ENCODE results near the gene CTBP1.

Gene CTBP1

DNA sequence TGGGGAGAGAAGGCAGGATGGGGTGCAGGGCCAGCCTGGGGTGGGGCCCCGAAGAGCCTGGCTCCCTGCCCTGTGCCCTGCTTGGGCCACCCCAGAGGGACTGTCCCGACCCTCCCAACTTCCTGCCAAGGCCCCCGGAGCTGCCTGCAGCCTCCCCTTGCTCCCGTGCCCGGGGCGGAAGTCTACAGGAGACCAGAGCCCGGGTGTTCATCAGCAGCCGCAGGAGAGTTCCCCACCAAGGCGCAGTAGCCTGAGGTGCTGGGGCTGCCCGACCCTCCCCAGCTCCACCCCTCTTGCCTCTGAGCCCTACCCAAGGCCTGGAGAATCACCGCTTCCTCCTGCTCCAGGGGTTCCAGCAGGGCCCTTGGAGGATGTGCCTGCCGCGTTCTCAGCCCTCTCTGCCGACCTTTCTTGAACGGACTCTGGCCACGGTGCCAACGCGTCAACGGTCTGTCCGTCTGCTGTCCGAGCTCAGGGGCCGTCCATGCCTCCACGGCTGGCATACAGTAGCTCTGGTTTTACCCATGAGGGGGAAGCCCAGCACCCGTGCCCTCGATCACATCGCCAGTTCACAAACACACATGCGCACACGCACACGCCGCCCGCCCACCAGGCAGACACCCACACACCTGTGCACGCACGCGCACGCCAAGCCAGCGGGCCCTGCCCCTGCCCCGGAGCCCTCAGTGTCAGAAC, 40.5 kb downstream of the CTBP1 start:
- H3K36me3 ChIP-seq (ENCODE audit: control insufficient read depth in 1 of 2, insufficient read depth in 2 of 2, low read length in 2 of 2): peaks cover 28 to 32% of the 10 kb centered on the region in 2 experiments
- peak overlapping the region; percentile 8 for H3K4ac ChIP-seq (ENCODE audit: low read depth, low read length)
- peak overlapping the region; percentile 9 for H2BK120ac ChIP-seq (ENCODE audit: insufficient read depth, low read length, poor library complexity)
- H4K12ac ChIP-seq (ENCODE audit: low read depth, low read length): no peak overlapping the region
- H4K91ac ChIP-seq (ENCODE audit: low read depth, low read length): peak overlapping the region; percentile 63
- H2AFZ ChIP-seq (ENCODE audit: insufficient read depth, low read length, poor library complexity): no peak overlapping the region
- WGBS (ENCODE audit: extremely low coverage, insufficient coverage, insufficient read length): no CpG with 5 or more reads among the region's 37 CpGs
- no peaks in the 10 kb centered on the region for H3K9me3 ChIP-seq (ENCODE audit: insufficient read depth, low read depth, low read length)
- H3K9ac ChIP-seq (ENCODE audit: low read length): no peak overlapping the region
- peak overlapping the region; percentile 18 for H3K14ac ChIP-seq (ENCODE audit: low read length)
- H3K23ac ChIP-seq (ENCODE audit: low read length): no peak overlapping the region
- H2BK5ac ChIP-seq (ENCODE audit: low read depth, low read length, poor library complexity): peak overlapping the region; percentile 43
- H2BK12ac ChIP-seq (ENCODE audit: low read length): peak overlapping the region; percentile 60
- peaks cover 2% of the 10 kb centered on the region for H3K79me2 ChIP-seq (ENCODE audit: control insufficient read depth, insufficient read depth, low read length, poor library complexity)
- H2AK5ac ChIP-seq (ENCODE audit: low read length): peak overlapping the region; percentile 60
- H3K4me3 ChIP-seq (ENCODE audit: low read depth, low read length): no peak overlapping the region
- H3K79me1 ChIP-seq (ENCODE audit: low read length): peaks cover 18% of the 10 kb centered on the region
- H3K18ac ChIP-seq (ENCODE audit: low read length): peak overlapping the region; percentile 20
- DNase-seq: no peak
- H3K27me3 ChIP-seq (ENCODE audit: insufficient read depth, low read length): no peaks in the 10 kb centered on the region
- peak overlapping the region; percentile 38 for H4K8ac ChIP-seq (ENCODE audit: low read depth, low read length)
- H3K4me1 ChIP-seq (ENCODE audit: control insufficient read depth in 1 of 2, insufficient read depth in 2 of 2, low read length in 2 of 2): peaks cover 26 to 31% of the 10 kb centered on the region in 2 experiments
- peak overlapping the region; percentile 88 for H3K27ac ChIP-seq (ENCODE audit: low read depth, low read length)
- H3K4me2 ChIP-seq (ENCODE audit: low read length): no peak overlapping the region

DNA sequence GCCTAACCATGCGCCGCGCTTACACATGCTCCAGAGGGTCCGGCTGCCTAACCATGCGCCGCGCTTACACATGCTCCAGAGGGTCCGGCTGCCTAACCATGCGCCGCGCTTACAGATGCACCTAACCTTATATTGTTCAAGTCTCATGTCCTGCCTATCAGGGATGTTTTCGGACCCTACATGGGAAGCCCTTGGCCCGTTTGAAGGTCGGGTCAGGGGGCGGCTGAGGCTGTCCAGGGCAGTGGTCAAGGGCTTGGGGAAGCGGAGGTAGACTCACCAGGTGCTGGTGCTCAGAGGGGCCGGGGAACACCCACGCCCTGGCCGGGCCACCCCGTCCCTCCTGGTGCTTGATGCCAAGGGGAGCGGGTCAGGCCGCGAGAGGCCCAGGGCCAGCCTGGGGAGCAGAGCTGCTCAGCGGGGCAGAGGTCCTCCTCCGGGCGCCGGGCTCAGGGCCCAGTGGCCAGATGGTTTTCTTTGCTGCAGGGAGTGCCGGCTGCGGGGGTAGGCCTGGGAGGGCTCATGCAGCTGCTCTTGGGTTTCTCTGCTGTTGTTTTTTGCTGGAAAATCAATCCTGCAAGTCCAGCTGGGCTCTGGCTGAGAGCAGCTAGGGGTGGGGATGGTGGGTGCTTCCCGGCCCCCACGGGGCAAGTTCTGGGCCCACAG, 41.2 kb downstream of the CTBP1 start:
- Histone ChIP-seq H3K4me2 (ENCODE audit: low read length) (no peak overlapping the region), H2AFZ (ENCODE audit: insufficient read depth, low read length, poor library complexity) (no peak overlapping the region), H3K18ac (ENCODE audit: low read length) (no peak overlapping the region), H3K27ac (ENCODE audit: low read depth, low read length) (no peak overlapping the region), H3K14ac (ENCODE audit: low read length) (no peak overlapping the region), H3K79me1 (ENCODE audit: low read length) (peaks cover 18% of the 10 kb centered on the region), H3K4me1 (ENCODE audit: control insufficient read depth in 1 of 2, insufficient read depth in 2 of 2, low read length in 2 of 2) (peaks cover 26 to 31% of the 10 kb centered on the region in 2 experiments), H3K79me2 (ENCODE audit: control insufficient read depth, insufficient read depth, low read length, poor library complexity) (peaks cover 2% of the 10 kb centered on the region), H3K36me3 (ENCODE audit: control insufficient read depth in 1 of 2, insufficient read depth in 2 of 2, low read length in 2 of 2) (peaks cover 21 to 25% of the 10 kb centered on the region in 2 experiments), H3K9me3 (ENCODE audit: insufficient read depth, low read depth, low read length) (no peaks in the 10 kb centered on the region), H3K9ac (ENCODE audit: low read length) (no peak overlapping the region), H2BK5ac (ENCODE audit: low read depth, low read length, poor library complexity) (no peak overlapping the region), H3K4me3 (ENCODE audit: low read depth, low read length) (no peak overlapping the region), H3K27me3 (ENCODE audit: insufficient read depth, low read length) (no peaks in the 10 kb centered on the region), H4K8ac (ENCODE audit: low read depth, low read length) (no peak overlapping the region), H4K91ac (ENCODE audit: low read depth, low read length) (no peak overlapping the region), H4K12ac (ENCODE audit: low read depth, low read length) (no peak overlapping the region), H3K4ac (ENCODE audit: low read depth, low read length) (no peak overlapping the region), H2BK12ac (ENCODE audit: low read length) (no peak overlapping the region), H2AK5ac (ENCODE audit: low read length) (no peak overlapping the region), H2BK120ac (ENCODE audit: insufficient read depth, low read length, poor library complexity) (no peak overlapping the region), H3K23ac (ENCODE audit: low read length) (no peak overlapping the region)
- no peak for DNase-seq
- WGBS (ENCODE audit: extremely low coverage, insufficient coverage, insufficient read length): no CpG with 5 or more reads among the region's 31 CpGs

DNA sequence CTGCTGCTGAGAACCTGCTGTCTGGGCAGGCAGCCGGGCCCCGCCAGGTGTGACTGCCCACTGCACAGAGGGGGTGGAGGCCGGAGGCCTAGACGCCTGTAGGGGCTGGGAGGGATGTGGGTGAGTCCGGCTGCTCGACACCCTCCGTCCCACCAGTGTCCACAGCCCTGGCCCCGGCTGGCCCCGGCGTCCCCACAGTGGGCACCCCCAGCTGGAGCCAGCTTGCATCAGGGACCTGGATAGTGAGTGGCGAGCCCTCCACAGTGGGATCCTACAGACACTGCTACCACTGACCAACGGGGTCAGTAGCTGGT, 41.8 kb downstream of the CTBP1 start:
- no peaks in the 10 kb centered on the region for H3K9me3 ChIP-seq (ENCODE audit: insufficient read depth, low read depth, low read length)
- H3K79me1 ChIP-seq (ENCODE audit: low read length): peaks cover 18% of the 10 kb centered on the region

DNA sequence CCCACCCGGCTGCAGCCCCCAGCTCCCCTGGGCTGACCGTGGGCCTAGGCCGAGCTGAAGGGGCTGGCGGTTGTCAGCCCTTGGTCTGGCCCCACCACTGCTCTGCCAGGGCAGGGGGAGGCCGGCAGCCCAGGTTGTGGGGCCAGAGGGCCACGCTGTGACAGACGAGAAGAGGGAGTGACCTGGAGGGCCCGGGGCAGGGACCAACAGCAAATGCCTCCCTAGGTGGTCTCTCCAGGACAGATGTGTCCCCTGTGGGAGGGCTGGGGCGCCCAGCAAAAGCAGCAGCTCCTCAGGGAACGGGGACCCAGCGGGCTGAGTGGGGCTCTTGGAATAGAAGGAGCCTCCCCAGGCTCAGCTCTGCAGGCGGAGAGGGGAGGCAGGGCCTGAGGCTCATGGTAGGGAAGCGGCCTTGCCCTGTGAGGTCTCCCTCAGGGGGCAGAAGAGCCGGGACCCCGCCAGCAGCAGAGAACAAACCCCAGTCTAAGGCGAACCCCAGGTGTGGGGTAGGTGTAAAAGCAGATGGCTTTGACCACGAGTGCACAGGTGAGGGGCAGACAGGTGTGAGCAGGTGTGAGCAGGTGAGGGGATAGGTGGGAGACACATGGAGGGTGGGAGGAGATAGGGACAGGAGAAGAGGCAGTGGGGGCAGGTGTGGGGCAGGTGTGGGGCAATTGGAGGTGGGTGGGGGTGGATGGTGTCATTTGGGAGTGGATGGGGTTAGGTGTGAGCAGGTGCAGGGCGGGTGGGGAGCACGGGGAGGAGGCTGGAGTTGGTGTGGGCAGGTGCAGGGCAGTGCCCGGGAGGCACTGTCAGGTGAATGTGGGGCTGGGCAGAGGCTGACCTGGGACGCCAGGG, 42.4 kb downstream of the CTBP1 start:
- H3K79me1 ChIP-seq (ENCODE audit: low read length): peaks cover 18% of the 10 kb centered on the region
- H3K18ac ChIP-seq (ENCODE audit: low read length): no peak overlapping the region
- no peak overlapping the region for H3K27ac ChIP-seq (ENCODE audit: low read depth, low read length)
- H2AFZ ChIP-seq (ENCODE audit: insufficient read depth, low read length, poor library complexity): no peak overlapping the region
- no CpG with 5 or more reads among the region's 21 CpGs for WGBS (ENCODE audit: extremely low coverage, insufficient coverage, insufficient read length)
- no peak overlapping the region for H2BK5ac ChIP-seq (ENCODE audit: low read depth, low read length, poor library complexity)
- no peaks in the 10 kb centered on the region for H3K9me3 ChIP-seq (ENCODE audit: insufficient read depth, low read depth, low read length)
- no peak overlapping the region for H2BK12ac ChIP-seq (ENCODE audit: low read length)
- peaks cover 2% of the 10 kb centered on the region for H3K79me2 ChIP-seq (ENCODE audit: control insufficient read depth, insufficient read depth, low read length, poor library complexity)
- H2AK5ac ChIP-seq (ENCODE audit: low read length): no peak overlapping the region
- no peak overlapping the region for H3K9ac ChIP-seq (ENCODE audit: low read length)
- H2BK120ac ChIP-seq (ENCODE audit: insufficient read depth, low read length, poor library complexity): no peak overlapping the region
- DNase-seq: no peak
- H3K4me2 ChIP-seq (ENCODE audit: low read length): no peak overlapping the region
- no peaks in the 10 kb centered on the region for H3K27me3 ChIP-seq (ENCODE audit: insufficient read depth, low read length)
- no peak overlapping the region for H3K23ac ChIP-seq (ENCODE audit: low read length)
- no peak overlapping the region for H4K12ac ChIP-seq (ENCODE audit: low read depth, low read length)
- no peak overlapping the region for H3K4ac ChIP-seq (ENCODE audit: low read depth, low read length)
- H3K4me1 ChIP-seq (ENCODE audit: control insufficient read depth in 1 of 2, insufficient read depth in 2 of 2, low read length in 2 of 2): peaks cover 26 to 31% of the 10 kb centered on the region in 2 experiments
- no peak overlapping the region for H4K8ac ChIP-seq (ENCODE audit: low read depth, low read length)
- no peak overlapping the region for H4K91ac ChIP-seq (ENCODE audit: low read depth, low read length)
- H3K14ac ChIP-seq (ENCODE audit: low read length): no peak overlapping the region
- peaks cover 12 to 15% of the 10 kb centered on the region in 2 experiments for H3K36me3 ChIP-seq (ENCODE audit: control insufficient read depth in 1 of 2, insufficient read depth in 2 of 2, low read length in 2 of 2)
- no peak overlapping the region for H3K4me3 ChIP-seq (ENCODE audit: low read depth, low read length)

More for the DNA sequence above, 41.8 kb downstream of the CTBP1 start:
- Histone ChIP-seq H3K18ac (ENCODE audit: low read length) (no peak overlapping the region), H4K91ac (ENCODE audit: low read depth, low read length) (no peak overlapping the region), H2BK12ac (ENCODE audit: low read length) (no peak overlapping the region), H2BK120ac (ENCODE audit: insufficient read depth, low read length, poor library complexity) (no peak overlapping the region), H4K8ac (ENCODE audit: low read depth, low read length) (no peak overlapping the region), H4K12ac (ENCODE audit: low read depth, low read length) (no peak overlapping the region), H3K4me1 (ENCODE audit: control insufficient read depth in 1 of 2, insufficient read depth in 2 of 2, low read length in 2 of 2) (peaks cover 26 to 31% of the 10 kb centered on the region in 2 experiments), H3K4me2 (ENCODE audit: low read length) (no peak overlapping the region), H3K23ac (ENCODE audit: low read length) (no peak overlapping the region), H3K27me3 (ENCODE audit: insufficient read depth, low read length) (no peaks in the 10 kb centered on the region), H2AFZ (ENCODE audit: insufficient read depth, low read length, poor library complexity) (no peak overlapping the region), H3K36me3 (ENCODE audit: control insufficient read depth in 1 of 2, insufficient read depth in 2 of 2, low read length in 2 of 2) (peaks cover 15 to 19% of the 10 kb centered on the region in 2 experiments), H3K4me3 (ENCODE audit: low read depth, low read length) (no peak overlapping the region), H3K4ac (ENCODE audit: low read depth, low read length) (no peak overlapping the region), H2BK5ac (ENCODE audit: low read depth, low read length, poor library complexity) (no peak overlapping the region), H3K27ac (ENCODE audit: low read depth, low read length) (no peak overlapping the region), H3K14ac (ENCODE audit: low read length) (no peak overlapping the region), H3K9ac (ENCODE audit: low read length) (no peak overlapping the region), H2AK5ac (ENCODE audit: low read length) (no peak overlapping the region), H3K79me2 (ENCODE audit: control insufficient read depth, insufficient read depth, low read length, poor library complexity) (peaks cover 2% of the 10 kb centered on the region)
- no peak for DNase-seq
- no CpG with 5 or more reads among the region's 12 CpGs for WGBS (ENCODE audit: extremely low coverage, insufficient coverage, insufficient read length)

All from trophoblast cell (in vitro differentiated cells and primary cell).